SU-DHL-6 (cell line): Measurements from ENCODE around the gene SF3B1.
"Not testable (repeated sequence)": the region's sequence is repeated elsewhere in the genome, so short reads cannot be mapped to it uniquely, and the experiment has no call there.

ENCODE experiments used
- H2AFZ ChIP-seq: fragments of 200-600 bp; sonication (generic); 2 replicates; pipeline ENCODE4 v1.6.1; 2014; ENCODE audit warnings: low read depth, mild to moderate bottlenecking, moderate library complexity, mixed read lengths, antibody characterized with exemption, low read length; ENCODE audit not compliant: severe bottlenecking
- H3F3A ChIP-seq: fragments of 200-600 bp; shearing (Covaris generic); 2 replicates; pipeline ENCODE4 v1.6.0; 2016; ENCODE audit warnings: antibody characterized with exemption, mild to moderate bottlenecking; ENCODE audit not compliant: insufficient read depth
- H3K27ac ChIP-seq: fragments of 200-600 bp; sonication (generic); 2 replicates; pipeline ENCODE4 v1.5.1; 2016; ENCODE audit warnings: low read depth, mild to moderate bottlenecking, low read length, moderate library complexity, mixed read lengths
- H3K27me3 ChIP-seq: fragments of 200-600 bp; sonication (generic), shearing (Covaris generic); 2 replicates; pipeline ENCODE4 v1.6.0; 2014; ENCODE audit warnings: mild to moderate bottlenecking, low read length
- H3K36me3 ChIP-seq: fragments of 200-600 bp; sonication (generic); 2 replicates; pipeline ENCODE4 v1.6.1; 2014; ENCODE audit warnings: mild to moderate bottlenecking, low read length, mixed read lengths
- H3K4me2 ChIP-seq: fragments of 300-600, 200-600 bp; shearing (Covaris generic), sonication (generic); 2 replicates; pipeline ENCODE4 v1.6.0; 2014; ENCODE audit warnings: low read length, low read depth, mild to moderate bottlenecking; ENCODE audit not compliant: poor library complexity, severe bottlenecking
- H3K4me3 ChIP-seq: fragments of 200-600 bp; sonication (generic); 2 replicates; pipeline ENCODE4 v1.5.1; 2014; ENCODE audit warnings: antibody characterized with exemption, low read length, mild to moderate bottlenecking, mixed read lengths; ENCODE audit not compliant: insufficient read depth, poor library complexity, severe bottlenecking
- H3K79me2 ChIP-seq: fragments of 200-600 bp; sonication (generic); 2 replicates; pipeline ENCODE4 v1.6.1; 2014; ENCODE audit warnings: mild to moderate bottlenecking, low read length, moderate library complexity; ENCODE audit not compliant: insufficient read depth
- H3K9ac ChIP-seq: fragments of 200-600 bp; sonication (generic); 2 replicates; pipeline ENCODE4 v1.7.0; 2014; ENCODE audit warnings: mild to moderate bottlenecking, low read length
- H3K9me2 ChIP-seq: fragments of 200-600 bp; sonication (generic); replicated peaks from 2 replicates; pipeline ENCODE4 v1.6.1; 2014; ENCODE audit warnings: low read length; ENCODE audit not compliant: insufficient read depth
- H3K9me3 ChIP-seq: fragments of 200-600 bp; sonication (generic); 2 replicates; pipeline ENCODE4 v1.6.1; 2014; ENCODE audit warnings: low read length, mixed read lengths; ENCODE audit not compliant: insufficient read depth
- H4K20me1 ChIP-seq: fragments of 200-600 bp; sonication (generic); 2 replicates; pipeline ENCODE4 v1.6.1; 2014; ENCODE audit warnings: low read depth, mild to moderate bottlenecking, antibody characterized with exemption, low read length, moderate library complexity, mixed read lengths
- CTCF ChIP-seq: fragments of 200-600 bp; sonication (generic); IDR thresholded peaks from one replicate; pipeline ENCODE4 v1.5.1; 2017; ENCODE audit warnings: antibody characterized with exemption, mild to moderate bottlenecking, low read length, moderate library complexity; ENCODE audit not compliant: insufficient read depth, poor library complexity, severe bottlenecking
- EZH2phosphoT487 ChIP-seq: fragments of 200-600 bp; sonication (generic), shearing (Covaris generic); conservative IDR thresholded peaks from 2 replicates; pipeline ENCODE4 v1.6.1; 2018; ENCODE audit warnings: mild to moderate bottlenecking, antibody characterized with exemption, low read length, moderate library complexity, mixed read lengths

SF3B1 gene

GRCh38 chr2:197345846-197346370 is 88.9 kb downstream of the SF3B1 start:
- H3K4me3 ChIP-seq, result no peak overlapping the region
- peaks cover 3% of the 10 kb centered on the region; the same call in 1 of the 2 replicates for H3K36me3 ChIP-seq
- no peaks in the 10 kb centered on the region for H4K20me1 ChIP-seq
- peaks cover 4% of the 10 kb centered on the region; the same call in 1 of the 2 replicates for H3F3A ChIP-seq
- no peaks in the 10 kb centered on the region for H3K27me3 ChIP-seq
- H3K9ac ChIP-seq, result no peak overlapping the region
- H3K27ac ChIP-seq, result no peak overlapping the region
- no peak for TF ChIP-seq EZH2phosphoT487
- no peak for TF ChIP-seq CTCF
- H3K9me2 ChIP-seq, result no peaks in the 10 kb centered on the region
- no peaks in the 10 kb centered on the region for H3K9me3 ChIP-seq
- 0 out of 2 replicates have a peak, but pooled peaks cover 7% of the 10 kb centered on the region for H3K79me2 ChIP-seq
- no peak overlapping the region for H2AFZ ChIP-seq
- H3K4me2 ChIP-seq, result no peak overlapping the region

GRCh38 chr2:197343968-197344367 is 90.9 kb downstream of the SF3B1 start:
- not testable (repeated sequence) for H3K4me2 ChIP-seq, H3K9me2 ChIP-seq, H3K27ac ChIP-seq, H3K9me3 ChIP-seq, H3K79me2 ChIP-seq, H3F3A ChIP-seq, H2AFZ ChIP-seq, H3K4me3 ChIP-seq, H4K20me1 ChIP-seq, H3K9ac ChIP-seq, H3K36me3 ChIP-seq, H3K27me3 ChIP-seq

GRCh38 chr2:197340591-197340990 is 94.2 kb downstream of the SF3B1 start:
- no peak overlapping the region for H3K9ac ChIP-seq
- H3F3A ChIP-seq, result peaks cover 4% of the 10 kb centered on the region; the same call in 1 of the 2 replicates
- no peaks in the 10 kb centered on the region for H3K27me3 ChIP-seq
- no peak overlapping the region for H3K27ac ChIP-seq
- no peak overlapping the region for H3K4me2 ChIP-seq
- no peak overlapping the region for H3K4me3 ChIP-seq
- H3K36me3 ChIP-seq, result no peaks in the 10 kb centered on the region; the same call in 1 of the 2 replicates
- no peaks in the 10 kb centered on the region for H4K20me1 ChIP-seq
- no peaks in the 10 kb centered on the region for H3K9me3 ChIP-seq
- H3K9me2 ChIP-seq, result no peaks in the 10 kb centered on the region
- TF ChIP-seq CTCF (no peak), EZH2phosphoT487 (no peak)
- H2AFZ ChIP-seq, result no peak overlapping the region
- H3K79me2 ChIP-seq, result no peaks in the 10 kb centered on the region
